Subcutaneous abdominal adipose tissue (tissue), 5 donors: ENCODE data around the gene CYP11A1.

Source experiments
- H3K27ac ChIP-seq: one replicate; pipeline ENCODE4 v1.7.0; 2013; ENCODE audit warnings: low read depth, mild to moderate bottlenecking, inconsistent platforms, low read length, moderate library complexity
- H3K27me3 ChIP-seq, 5 donors: one replicate each; pipeline ENCODE4 v1.7.0; 2013; ENCODE audit warnings: low read length in 5 of 5, inconsistent platforms in 1 of 5; ENCODE audit not compliant: control insufficient read depth in 5 of 5, insufficient read depth in 4 of 5
- H3K36me3 ChIP-seq, 5 donors: one replicate each; pipeline ENCODE4 v1.7.0; 2013; ENCODE audit warnings: low read length in 5 of 5; ENCODE audit not compliant: control insufficient read depth in 5 of 5, insufficient read depth in 5 of 5
- H3K4me1 ChIP-seq, 5 donors: one replicate each; pipeline ENCODE4 v1.7.0; 2013; ENCODE audit warnings: low read length in 5 of 5, mild to moderate bottlenecking in 3 of 5, moderate library complexity in 1 of 5; ENCODE audit not compliant: control insufficient read depth in 5 of 5, insufficient read depth in 5 of 5
- H3K4me3 ChIP-seq, 5 donors: one replicate each; pipeline ENCODE4 v1.7.0; 2013; ENCODE audit warnings: low read length in 5 of 5, low read depth in 1 of 5
- H3K9ac ChIP-seq, 5 donors: one replicate each; pipeline ENCODE4 v1.7.0; 2013; ENCODE audit warnings: low read length in 5 of 5, mild to moderate bottlenecking in 4 of 5, moderate library complexity in 3 of 5
- H3K9me3 ChIP-seq, 5 donors: one replicate each; pipeline ENCODE4 v1.7.0; 2013; ENCODE audit warnings: low read length in 5 of 5; ENCODE audit not compliant: control insufficient read depth in 5 of 5
- donor health status: healthy.
- donor health status: healthy.
- donor health status: healthy.
- donor health status: healthy.
- donor health status: healthy.

The CYP11A1 gene

GRCh38 chr15:74305687-74306086 is 61.8 kb downstream of the CYP11A1 start:
- Histone ChIP-seq H3K9ac (no peak overlapping the region), H3K27me3 (peaks cover 23 to 43% (median 39%) of the 10 kb centered on the region in 5 donors), H3K9me3 (no peaks in the 10 kb centered on the region), H3K36me3 (no peaks in the 10 kb centered on the region), H3K27ac (no peak overlapping the region), H3K4me3 (no peak overlapping the region), H3K4me1 (peaks cover 0 to 4% (median 0%) of the 10 kb centered on the region in 5 donors)

- Histone ChIP-seq H3K36me3 (no peaks in the 10 kb centered on the region), H3K4me3 (no peak overlapping the region), H3K4me1 (peaks cover 0 to 4% (median 0%) of the 10 kb centered on the region in 5 donors), H3K27ac (no peak overlapping the region), H3K9ac (no peak overlapping the region), H3K9me3 (no peaks in the 10 kb centered on the region), H3K27me3 (peaks cover 23 to 50% (median 44%) of the 10 kb centered on the region in 5 donors)
Measured at GRCh38 chr15:74304431-74304830, 63.0 kb downstream of the CYP11A1 start.

- H3K4me3 ChIP-seq: no peak overlapping the region
- H3K27me3 ChIP-seq: peaks cover 23 to 51% (median 38%) of the 10 kb centered on the region in 5 donors
- H3K4me1 ChIP-seq: peaks cover 0 to 4% (median 0%) of the 10 kb centered on the region in 5 donors
- H3K9ac ChIP-seq: no peak overlapping the region
- H3K9me3 ChIP-seq: no peaks in the 10 kb centered on the region
- no peak overlapping the region for H3K27ac ChIP-seq
- H3K36me3 ChIP-seq: no peaks in the 10 kb centered on the region
Measured at GRCh38 chr15:74303741-74304309, 63.6 kb downstream of the CYP11A1 start.

- Histone ChIP-seq H3K27me3 (peaks cover 23 to 47% (median 33%) of the 10 kb centered on the region in 5 donors), H3K9me3 (no peaks in the 10 kb centered on the region), H3K9ac (no peak overlapping the region), H3K27ac (no peak overlapping the region), H3K4me1 (peaks cover 0 to 4% (median 0%) of the 10 kb centered on the region in 5 donors), H3K36me3 (no peaks in the 10 kb centered on the region), H3K4me3 (no peak overlapping the region)
Measured at GRCh38 chr15:74302821-74303359, 64.6 kb downstream of the CYP11A1 start.

GRCh38 chr15:74301583-74302361 is 65.7 kb downstream of the CYP11A1 start:
- H3K27me3 ChIP-seq: peaks cover 19 to 50% (median 30%) of the 10 kb centered on the region in 5 donors
- H3K4me3 ChIP-seq: no peak overlapping the region
- H3K36me3 ChIP-seq: no peaks in the 10 kb centered on the region
- H3K9ac ChIP-seq: no peak overlapping the region
- H3K27ac ChIP-seq: no peak overlapping the region
- peaks cover 0 to 4% (median 0%) of the 10 kb centered on the region in 5 donors for H3K4me1 ChIP-seq
- H3K9me3 ChIP-seq: no peaks in the 10 kb centered on the region

GRCh38 chr15:74300057-74300795 is 67.2 kb downstream of the CYP11A1 start:
- Histone ChIP-seq H3K4me3 (no peak overlapping the region), H3K36me3 (no peaks in the 10 kb centered on the region), H3K9me3 (no peaks in the 10 kb centered on the region), H3K27ac (no peak overlapping the region), H3K4me1 (peaks cover 0 to 4% (median 0%) of the 10 kb centered on the region in 5 donors), H3K27me3 (peaks cover 16 to 44% (median 25%) of the 10 kb centered on the region in 5 donors), H3K9ac (no peak overlapping the region)

- Histone ChIP-seq H3K36me3 (no peaks in the 10 kb centered on the region), H3K27me3 (peaks cover 8 to 38% (median 18%) of the 10 kb centered on the region in 5 donors), H3K4me1 (peaks cover 0 to 2% (median 0%) of the 10 kb centered on the region in 5 donors), H3K9me3 (no peaks in the 10 kb centered on the region), H3K9ac (no peak overlapping the region), H3K4me3 (no peak overlapping the region), H3K27ac (no peak overlapping the region)
Measured at GRCh38 chr15:74297887-74298286, 69.6 kb downstream of the CYP11A1 start.

- H3K4me1 ChIP-seq: peaks cover 0 to 6% (median 0%) of the 10 kb centered on the region in 5 donors
Measured at GRCh38 chr15:74295800-74296199, 71.6 kb downstream of the CYP11A1 start.

GRCh38 chr15:74294010-74294409 is 73.4 kb downstream of the CYP11A1 start:
- peaks cover 0 to 13% (median 4%) of the 10 kb centered on the region in 5 donors for H3K27me3 ChIP-seq
- H3K4me3 ChIP-seq: no peak overlapping the region
- no peak overlapping the region for H3K9ac ChIP-seq
- H3K36me3 ChIP-seq: no peaks in the 10 kb centered on the region
- no peaks in the 10 kb centered on the region for H3K9me3 ChIP-seq
- H3K27ac ChIP-seq: no peak overlapping the region
- H3K4me1 ChIP-seq: peaks cover 0 to 6% (median 0%) of the 10 kb centered on the region in 5 donors

More at GRCh38 chr15:74295800-74296199, 71.6 kb downstream of the CYP11A1 start:
- no peak overlapping the region for H3K27ac ChIP-seq
- no peaks in the 10 kb centered on the region for H3K36me3 ChIP-seq
- H3K9me3 ChIP-seq: no peaks in the 10 kb centered on the region
- no peak overlapping the region for H3K4me3 ChIP-seq
- no peak overlapping the region for H3K9ac ChIP-seq
- H3K27me3 ChIP-seq: peaks cover 0 to 22% (median 11%) of the 10 kb centered on the region in 5 donors
